NCI-H2081 (cell line): ENCODE data around the gene MFAP3L.

Experiments used
- DNase-seq, 2 experiments: peaks; one replicate each; lab custom pipeline; 2025; lab: John Stamatoyannopoulos, UW

The MFAP3L gene

GRCh38 chr4:170022211-170022610 lies 4.0 kb downstream of the MFAP3L start:
- DNase-seq: no peak

GRCh38 chr4:170017252-170017651 lies 8.9 kb downstream of the MFAP3L start:
- no peak for DNase-seq

GRCh38 chr4:170015285-170015684 lies 10.9 kb downstream of the MFAP3L start:
- DNase-seq: no peak

- DNase-seq: no peak
These were observed 11.7 kb downstream of the MFAP3L start for GRCh38 chr4:170014359-170015011.

GRCh38 chr4:170012629-170012958 lies 13.6 kb downstream of the MFAP3L start:
- DNase-seq: no peak

GRCh38 chr4:170011921-170012628 lies 14.1 kb downstream of the MFAP3L start:
- DNase-seq: no peak

GRCh38 chr4:170009291-170009690 lies 16.9 kb downstream of the MFAP3L start:
- DNase-seq: no peak

- DNase-seq: no peak
These were observed 17.4 kb downstream of the MFAP3L start for GRCh38 chr4:170008801-170009200.

- DNase-seq: peak in 1 of 2 experiments; percentile 12
These were observed 17.8 kb downstream of the MFAP3L start for GRCh38 chr4:170008371-170008770.

GRCh38 chr4:170007113-170007512 lies 19.1 kb downstream of the MFAP3L start:
- no peak for DNase-seq

- no peak for DNase-seq
These were observed 20.7 kb downstream of the MFAP3L start for GRCh38 chr4:170005472-170005871.

- no peak for DNase-seq
These were observed 21.4 kb downstream of the MFAP3L start for GRCh38 chr4:170004651-170005295.

- no peak for DNase-seq
These were observed 22.8 kb downstream of the MFAP3L start for GRCh38 chr4:170003071-170004070.

- DNase-seq: peak; percentile 12 to 40
These were observed 24.4 kb downstream of the MFAP3L start for GRCh38 chr4:170001745-170002267.

GRCh38 chr4:170001011-170001744 lies 25.0 kb downstream of the MFAP3L start:
- DNase-seq: no peak

- no peak for DNase-seq
These were observed 26.3 kb downstream of the MFAP3L start for GRCh38 chr4:169999923-170000322.

GRCh38 chr4:169998981-169999380 lies 27.2 kb downstream of the MFAP3L start:
- DNase-seq: no peak

- DNase-seq: no peak
These were observed 29.6 kb downstream of the MFAP3L start for GRCh38 chr4:169996379-169997240.

- no peak for DNase-seq
These were observed 32.7 kb downstream of the MFAP3L start for GRCh38 chr4:169993531-169993930.

GRCh38 chr4:169988252-169988651 lies 37.9 kb downstream of the MFAP3L start:
- DNase-seq: no peak
